ENCODE results near the gene URM1.

- TF ChIP-seq, protein P1, sequence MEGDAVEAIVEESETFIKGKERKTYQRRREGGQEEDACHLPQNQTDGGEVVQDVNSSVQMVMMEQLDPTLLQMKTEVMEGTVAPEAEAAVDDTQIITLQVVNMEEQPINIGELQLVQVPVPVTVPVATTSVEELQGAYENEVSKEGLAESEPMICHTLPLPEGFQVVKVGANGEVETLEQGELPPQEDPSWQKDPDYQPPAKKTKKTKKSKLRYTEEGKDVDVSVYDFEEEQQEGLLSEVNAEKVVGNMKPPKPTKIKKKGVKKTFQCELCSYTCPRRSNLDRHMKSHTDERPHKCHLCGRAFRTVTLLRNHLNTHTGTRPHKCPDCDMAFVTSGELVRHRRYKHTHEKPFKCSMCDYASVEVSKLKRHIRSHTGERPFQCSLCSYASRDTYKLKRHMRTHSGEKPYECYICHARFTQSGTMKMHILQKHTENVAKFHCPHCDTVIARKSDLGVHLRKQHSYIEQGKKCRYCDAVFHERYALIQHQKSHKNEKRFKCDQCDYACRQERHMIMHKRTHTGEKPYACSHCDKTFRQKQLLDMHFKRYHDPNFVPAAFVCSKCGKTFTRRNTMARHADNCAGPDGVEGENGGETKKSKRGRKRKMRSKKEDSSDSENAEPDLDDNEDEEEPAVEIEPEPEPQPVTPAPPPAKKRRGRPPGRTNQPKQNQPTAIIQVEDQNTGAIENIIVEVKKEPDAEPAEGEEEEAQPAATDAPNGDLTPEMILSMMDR (IDR thresholded peaks at IDR 0.05) = no peak
- no peak for TF ChIP-seq POLR2A (IDR thresholded peaks at IDR 0.05)
Measured at GRCh38 chr9:128337936-128338335, 33.2 kb upstream of the URM1 start.

Measured in sigmoid colon (tissue), 3 donors.